HepG2 (cell line): ENCODE measurements around the gene NCKAP1. TPM values are rescaled to one million over a fixed set of nuclear protein-coding genes. Genes with fewer than 3 reads are reported as not detected.

Experiments used
- ATAC-seq: fragments of 200-7000 bp; cut with Tn5 transposase; 3 replicates; pipeline ENCODE4 v1.9.1; 2020; ENCODE audit warnings: mild to moderate bottlenecking, moderate library complexity
- BruUV-seq: library from RNA; stranded (reverse); fragments of 400-500 nt; replicated peaks from 2 replicates; lab custom pipeline; 2021; lab: Mats Ljungman, UMichigan
- CTCF ChIA-PET: fragments of 300-600 bp; formaldehyde crosslinking; extraction: SDS; loops from one replicate; lab custom pipeline; 2021; ENCODE audit warnings: low total read pairs, inconsistent platforms, low intra/inter-chr PET ratio; lab: Yijun Ruan, JAX
- POLR2A ChIA-PET: fragments of 350-600 bp; sonication (Branson Sonifier 250); formaldehyde crosslinking; loops from one replicate; lab custom pipeline; 2020; ENCODE audit warnings: antibody characterized with exemption, inconsistent platforms; lab: Yijun Ruan, JAX
- DNase-seq: peaks from one replicate; pipeline ENCODE4 v3.0.0-alpha.2; 2015; ENCODE audit warnings: low spot score
- FAIRE-seq: peaks from 3 replicates; lab custom pipeline; 2011; peaks lifted over from hg19 to GRCh38; lab: Jason Lieb, UNC
- H2AFZ ChIP-seq: one replicate; pipeline ENCODE4 v1.6.1; 2011; ENCODE audit warnings: low read length, inconsistent platforms
- H3K27ac ChIP-seq: fragments of 300-600 bp; 3 replicates; pipeline ENCODE4 v1.8.0; 2011; ENCODE audit warnings: mixed run types, mild to moderate bottlenecking, mixed read lengths, low read length, inconsistent platforms; ENCODE audit not compliant: insufficient read depth; ENCODE audit errors: extremely low read length
- H3K27me3 ChIP-seq, 2 experiments: fragments of 200-600 bp in 1 of 2; 2 replicates in 1 of 2; 3 replicates in 1 of 2; pipeline versions ENCODE4 v1.6.0 to v1.8.0; 2011; ENCODE audit warnings: low read length in 2 of 2, mild to moderate bottlenecking in 2 of 2, moderate library complexity in 2 of 2, inconsistent platforms in 1 of 2; ENCODE audit not compliant: insufficient read depth in 2 of 2, control insufficient read depth in 1 of 2
- H3K36me3 ChIP-seq, 2 experiments: fragments of 200-600 bp in 1 of 2; replicated peaks in 1 of 2; 2 replicates in 1 of 2; 3 replicates in 1 of 2; pipeline versions ENCODE4 v1.5.1 to v1.8.0; 2011; ENCODE audit warnings: low read length in 2 of 2, inconsistent platforms in 1 of 2; ENCODE audit not compliant: insufficient read depth in 2 of 2, control insufficient read depth in 1 of 2
- H3K4me1 ChIP-seq: 2 replicates; pipeline ENCODE4 v1.5.1; 2012; ENCODE audit warnings: low read length, inconsistent platforms; ENCODE audit not compliant: insufficient read depth
- H3K4me2 ChIP-seq: 2 replicates; pipeline ENCODE4 v1.6.0; 2011; ENCODE audit warnings: low read depth, low read length, inconsistent platforms
- H3K4me3 ChIP-seq, 3 experiments: fragments of 200-600 bp in 1 of 3; sonication (generic), shearing (Covaris generic) in 1 of 3; replicated peaks in 1 of 3; 2 replicates each; pipeline ENCODE4 v1.5.1; 2011 to 2016; ENCODE audit warnings: low read length in 3 of 3, inconsistent platforms in 2 of 3, low read depth in 2 of 3, mild to moderate bottlenecking in 2 of 3, control low read depth in 1 of 3, mixed read lengths in 1 of 3; ENCODE audit not compliant: insufficient read depth in 1 of 3
- H3K79me2 ChIP-seq: one replicate; pipeline ENCODE4 v1.6.1; 2011; ENCODE audit warnings: low read length, inconsistent platforms; ENCODE audit not compliant: insufficient read depth
- H3K9ac ChIP-seq: 2 replicates; pipeline ENCODE4 v1.6.0; 2011; ENCODE audit warnings: mild to moderate bottlenecking, low read depth, low read length, inconsistent platforms; ENCODE audit not compliant: insufficient read depth
- H3K9me3 ChIP-seq: 2 replicates; pipeline ENCODE4 v1.5.1; 2012; ENCODE audit warnings: mild to moderate bottlenecking, low read length
- H4K20me1 ChIP-seq: 2 replicates; pipeline ENCODE4 v1.6.0; 2011; ENCODE audit warnings: inconsistent platforms, mild to moderate bottlenecking, low read length, moderate library complexity; ENCODE audit not compliant: insufficient read depth
- ADNP ChIP-seq: sonication (generic); formaldehyde crosslinking; IDR thresholded peaks from 2 replicates; pipeline ENCODE4 v1.4.0; 2020; ENCODE audit warnings: missing genetic modification reagents
- ASH2L ChIP-seq: fragments of 300-600, 200-600 bp; sonication (generic); IDR thresholded peaks from 2 replicates; pipeline ENCODE4 v1.7.0; 2017; ENCODE audit warnings: low read depth, mild to moderate bottlenecking, moderate library complexity, mixed read lengths, low read length; ENCODE audit not compliant: insufficient read length
- BCL6 ChIP-seq: IDR thresholded peaks from 2 replicates; pipeline ENCODE4 v1.6.1; 2016; ENCODE audit warnings: missing genetic modification reagents, missing compliant biosample characterization
- ESRRA ChIP-seq: sonication (generic); formaldehyde crosslinking; IDR thresholded peaks from 2 replicates; pipeline ENCODE4 v1.5.1; 2020; ENCODE audit warnings: mild to moderate bottlenecking, low read depth, missing genetic modification reagents
- ETV6 ChIP-seq: sonication (generic); formaldehyde crosslinking; conservative IDR thresholded peaks from 2 replicates; pipeline ENCODE4 v1.4.0; 2020; ENCODE audit warnings: missing genetic modification reagents
- FOSL2 ChIP-seq: sonication (generic); formaldehyde crosslinking; IDR thresholded peaks from 2 replicates; pipeline ENCODE4 v1.4.0; 2020; ENCODE audit warnings: missing genetic modification reagents
- FOXA3 ChIP-seq: IDR thresholded peaks from 2 replicates; pipeline ENCODE4 v1.6.1; 2016; ENCODE audit warnings: missing genetic modification reagents, missing compliant biosample characterization
- MTF1 ChIP-seq: sonication (generic); formaldehyde crosslinking; IDR thresholded peaks from 2 replicates; pipeline ENCODE4 v1.5.0; 2020; ENCODE audit warnings: missing genetic modification reagents
- NCOR1 ChIP-seq: fragments of 200-600 bp; sonication (generic); IDR thresholded peaks from 2 replicates; pipeline ENCODE4 v1.7.0; 2017; ENCODE audit warnings: antibody characterized with exemption, low read length, borderline replicate concordance
- POGZ ChIP-seq: sonication (generic); formaldehyde crosslinking; IDR thresholded peaks from 2 replicates; pipeline ENCODE4 v1.4.0; 2020; ENCODE audit warnings: mild to moderate bottlenecking, missing genetic modification reagents
- RARA ChIP-seq: IDR thresholded peaks from 2 replicates; pipeline ENCODE4 v1.6.1; 2016; ENCODE audit warnings: missing genetic modification reagents, missing compliant biosample characterization
- ZBTB3 ChIP-seq: sonication (generic); formaldehyde crosslinking; IDR thresholded peaks from 2 replicates; pipeline ENCODE4 v1.4.0; 2020; ENCODE audit warnings: low read depth, mild to moderate bottlenecking, moderate library complexity, missing genetic modification reagents, borderline replicate concordance
- ZFYVE20 ChIP-seq: sonication (generic); formaldehyde crosslinking; IDR thresholded peaks from 2 replicates; pipeline ENCODE4 v1.8.0; 2023; ENCODE audit warnings: low read depth, mild to moderate bottlenecking, moderate library complexity, missing genetic modification reagents, borderline replicate concordance
- ZMYM4 ChIP-seq: sonication (generic); formaldehyde crosslinking; IDR thresholded peaks from 2 replicates; pipeline ENCODE4 v1.8.1; 2023; ENCODE audit warnings: mild to moderate bottlenecking, missing genetic modification reagents
- ZNF772 ChIP-seq: sonication (generic); formaldehyde crosslinking; IDR thresholded peaks from 2 replicates; pipeline ENCODE4 v1.5.0; 2020; ENCODE audit warnings: mild to moderate bottlenecking, missing genetic modification reagents
- WGBS: methylation state at CpG from one replicate; pipeline ENCODE4 v1.1.6; 2017; ENCODE audit warnings: low lambda C conversion rate; 5-methylcytosine and 5-hydroxymethylcytosine counted together
- in situ Hi-C: cut with HindIII; loops from 2 replicates; pipeline ENCODE4 v1.10.0; 2017; ENCODE audit warnings: low pct_unique_long_range_greater_than_20kb; ENCODE audit not compliant: extremely low pct_ligation_motif_present
- intact Hi-C: fragments of 100-400 bp; cut with micrococcal nuclease; formaldehyde crosslinking; loops from one replicate; pipeline ENCODE4 v1.10.0; 2022; ENCODE audit not compliant: unreplicated experiment
- polyA plus RNA-seq, 8 experiments: library from polyadenylated mRNA; depleted of rRNA in 3 of 8; stranded (reverse) in 7 of 8; unstranded in 1 of 8; fragments of >200 nt; fragmentation: Illumina TruSeq in 4 of 8; extraction: Trizol in 4 of 8; gene quantifications; 2 replicates each; pipeline versions ENCODE4 v1.2.1 to v1.2.3, GENCODE V29; 2011 to 2016; ENCODE audit warnings: low read depth in 4 of 8, missing spikeins in 1 of 8, mixed read lengths in 1 of 8; ENCODE audit not compliant: insufficient read depth in 1 of 8
- total RNA-seq, 5 experiments: library from RNA; depleted of rRNA; stranded (reverse); fragments of >200 nt; fragmentation: Illumina TruSeq; extraction: Trizol; gene quantifications; 2 replicates each; pipeline ENCODE4 v1.2.3, GENCODE V29; 2016; ENCODE audit warnings: low read depth in 1 of 5
- TF ChIP-seq, protein P1 (sequence below): IDR thresholded peaks from 2 replicates; pipeline ENCODE4 v1.6.1; 2016; ENCODE audit warnings: mild to moderate bottlenecking, missing biosample characterization, missing genetic modification reagents

NCKAP1 gene
- total and polyA plus RNA-seq, 2 of the 13 experiments (the other 11 are each of a cell fraction or from before 2014, with no cell fraction given), result 72.1 to 96.3 TPM

DNA sequence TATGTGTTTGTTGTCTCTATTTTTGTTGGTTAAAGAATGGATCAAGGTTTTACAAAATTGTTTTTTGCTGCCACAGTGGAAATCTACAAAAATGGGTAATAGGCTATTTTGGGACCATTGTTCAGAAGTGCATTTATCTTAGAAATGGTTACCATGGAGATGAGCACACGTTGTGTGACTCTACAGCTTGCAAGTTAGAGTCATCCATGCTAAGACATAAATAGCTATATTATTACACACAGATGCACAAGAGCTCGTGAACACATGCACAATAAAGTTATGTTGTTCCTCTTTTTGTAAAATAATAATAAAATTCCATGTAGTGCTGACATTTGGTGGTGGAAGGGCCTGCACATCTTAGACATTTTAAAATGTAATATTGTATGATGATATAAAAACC is 24.8 kb upstream of the NCKAP1 start:
- 4% methylated on average over 2 of the region's 2 CpGs for WGBS
- H4K20me1 ChIP-seq, result no peaks in the 10 kb centered on the region
- DNase-seq, result no peak
- no peak overlapping the region for H3K27ac ChIP-seq
- TF ChIP-seq ADNP (CRISPR knock-in tag), result no peak
- TF ChIP-seq MTF1, result no peak
- H3K4me2 ChIP-seq, result no peak overlapping the region
- no peak for ATAC-seq
- BruUV-seq, result no TSS peak
- intact Hi-C loops, result no loop called here
- H2AFZ ChIP-seq, result no peak overlapping the region
- no peaks in the 10 kb centered on the region for H3K9me3 ChIP-seq
- in situ Hi-C loops, result no loop called here
- no peaks in the 10 kb centered on the region for H3K36me3 ChIP-seq
- no peak for FAIRE-seq
- POLR2A ChIA-PET, result interaction anchor here (1.0 kb wide), 1 partner anchor 15 kb away, joined by 3 read pairs; the partner anchor contains the start of gene DUSP19
- peaks cover 30% of the 10 kb centered on the region for H3K4me1 ChIP-seq
- no peak overlapping the region for H3K9ac ChIP-seq
- H3K27me3 ChIP-seq, result 0 out of 5 replicates have a peak, but pooled peaks cover 0 to 4% of the 10 kb centered on the region in 2 experiments
- CTCF ChIA-PET, result no interaction called here
- H3K79me2 ChIP-seq, result no peaks in the 10 kb centered on the region
- H3K4me3 ChIP-seq, result no peak overlapping the region

DNA sequence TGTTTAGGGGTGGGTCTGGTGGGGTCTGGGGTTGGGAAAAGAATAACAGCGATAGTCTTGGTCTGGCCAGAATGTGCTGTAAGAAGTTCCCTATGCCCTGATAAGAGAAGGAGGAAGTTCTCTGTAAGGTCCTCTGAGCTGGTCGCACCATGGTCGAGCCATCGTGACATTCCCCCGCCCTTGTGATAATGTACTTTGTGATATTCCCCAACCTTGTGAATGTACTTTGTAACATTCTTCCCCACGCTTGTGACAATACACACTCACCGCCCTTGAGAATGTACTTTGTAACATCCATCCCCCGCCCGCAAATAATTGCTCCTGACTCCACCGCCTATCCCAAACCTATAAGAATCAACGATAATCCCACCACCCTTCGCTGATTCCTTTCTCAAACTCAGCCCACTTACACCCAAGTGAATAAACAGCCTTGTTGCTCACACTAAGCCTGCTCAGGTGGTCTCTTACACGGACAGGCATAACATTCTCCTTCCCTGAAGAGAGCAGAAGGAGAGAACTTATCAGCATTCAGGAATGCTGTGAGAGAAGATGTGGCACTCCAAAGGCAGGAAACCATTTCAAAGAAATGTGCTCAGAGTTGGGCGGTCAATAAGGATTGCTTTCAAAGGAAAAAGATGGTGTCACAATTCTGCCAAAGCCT is 22.4 kb upstream of the NCKAP1 start:
- in situ Hi-C loops, result no loop called here
- DNase-seq (peak; percentile 58), FAIRE-seq (peak; percentile 46), ATAC-seq (peak; percentile 69)
- Histone ChIP-seq H3K4me2 (peak overlapping the region; percentile 74), H3K36me3 (no peaks in the 10 kb centered on the region), H3K9ac (no peak overlapping the region; the same call in 1 of the 2 replicates), H3K27ac (peak overlapping the region; percentile 67), H3K79me2 (no peaks in the 10 kb centered on the region), H4K20me1 (no peaks in the 10 kb centered on the region), H3K4me1 (peaks cover 51% of the 10 kb centered on the region), H3K4me3 (peak overlapping the region; percentile 29 to 35 (median 35); a peak in 4 of 6 replicates), H3K9me3 (no peaks in the 10 kb centered on the region), H2AFZ (peak overlapping the region; percentile 67), H3K27me3 (no peaks in the 10 kb centered on the region)
- CTCF ChIA-PET, result no interaction called here
- 5% methylated on average over 14 of the region's 14 CpGs for WGBS
- BruUV-seq, result no TSS peak
- intact Hi-C loops, result no loop called here
- POLR2A ChIA-PET, result no interaction called here
- TF ChIP-seq BCL6, result peak; percentile 28; the same call in 1 of the 2 replicates
- TF ChIP-seq ASH2L, result peak; percentile 77
- TF ChIP-seq FOXA3 (CRISPR knock-in tag), result peak; percentile 60; the same call in 1 of the 2 replicates
- peak; percentile 11; the same call in 1 of the 2 replicates for TF ChIP-seq FOSL2 (CRISPR knock-in tag)
- no peak for TF ChIP-seq ETV6 (CRISPR knock-in tag)
- peak; percentile 93 for TF ChIP-seq ESRRA (CRISPR knock-in tag)
- TF ChIP-seq NCOR1, result peak; percentile 53; the same call in 1 of the 2 replicates
- no peak for TF ChIP-seq RARA (CRISPR knock-in tag)
- peak; percentile 50 for TF ChIP-seq POGZ (CRISPR knock-in tag)
- TF ChIP-seq, protein P1, sequence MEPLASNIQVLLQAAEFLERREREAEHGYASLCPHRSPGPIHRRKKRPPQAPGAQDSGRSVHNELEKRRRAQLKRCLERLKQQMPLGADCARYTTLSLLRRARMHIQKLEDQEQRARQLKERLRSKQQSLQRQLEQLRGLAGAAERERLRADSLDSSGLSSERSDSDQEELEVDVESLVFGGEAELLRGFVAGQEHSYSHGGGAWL (CRISPR knock-in tag), result no peak
- no peak for TF ChIP-seq ZBTB3 (CRISPR knock-in tag)
- peak; percentile 38; the same call in 1 of the 2 replicates for TF ChIP-seq ZMYM4
- TF ChIP-seq ZFYVE20 (CRISPR knock-in tag), result no peak
- no peak for TF ChIP-seq ZNF772 (CRISPR knock-in tag)
